BE2C (cell line): ENCODE data around the gene EPHB2.

Source experiments
- DNase-seq: peaks from one replicate; pipeline ENCODE4 v3.0.0-alpha.2; 2020
- H3K27me3 ChIP-seq: fragments of 250-450 bp; sonication (Bioruptor Pico); 2 replicates; pipeline ENCODE4 v1.5.1; 2020; ENCODE audit warnings: mild to moderate bottlenecking
- H3K36me3 ChIP-seq: fragments of 250-450 bp; sonication (Bioruptor Pico); 2 replicates; pipeline ENCODE4 v1.5.1; 2020; ENCODE audit warnings: mild to moderate bottlenecking
- H3K4me1 ChIP-seq: fragments of 250-450 bp; sonication (Bioruptor Pico); 2 replicates; pipeline ENCODE4 v1.5.1; 2020
- H3K4me3 ChIP-seq: 2 replicates; pipeline ENCODE4 v1.5.1; 2011; ENCODE audit warnings: low read depth, low read length
- H3K9me3 ChIP-seq: fragments of 250-450 bp; sonication (Bioruptor Pico); 2 replicates; pipeline ENCODE4 v1.5.1; 2020
- CTCF ChIP-seq: IDR thresholded peaks from 2 replicates; pipeline ENCODE4 v1.5.1; 2012; ENCODE audit warnings: mild to moderate bottlenecking, low read depth, low read length

Gene EPHB2

GRCh38 chr1:22912311-22912710, 201.7 kb downstream of the EPHB2 start:
- Histone ChIP-seq H3K4me3 (no peak overlapping the region), H3K27me3 (no peaks in the 10 kb centered on the region), H3K36me3 (no peaks in the 10 kb centered on the region), H3K9me3 (no peaks in the 10 kb centered on the region), H3K4me1 (no peaks in the 10 kb centered on the region)
- no peak for TF ChIP-seq CTCF
- no peak for DNase-seq

GRCh38 chr1:22913421-22914141, 202.9 kb downstream of the EPHB2 start:
- Histone ChIP-seq H3K9me3 (no peaks in the 10 kb centered on the region), H3K4me3 (no peak overlapping the region), H3K36me3 (no peaks in the 10 kb centered on the region), H3K4me1 (no peaks in the 10 kb centered on the region), H3K27me3 (no peaks in the 10 kb centered on the region)
- DNase-seq, result no peak
- no peak for TF ChIP-seq CTCF

- Histone ChIP-seq H3K36me3 (no peaks in the 10 kb centered on the region), H3K4me3 (no peak overlapping the region), H3K9me3 (no peaks in the 10 kb centered on the region), H3K27me3 (no peaks in the 10 kb centered on the region), H3K4me1 (no peaks in the 10 kb centered on the region)
- DNase-seq, result no peak
- no peak for TF ChIP-seq CTCF
These were observed 203.5 kb downstream of the EPHB2 start for GRCh38 chr1:22914156-22914555.

GRCh38 chr1:22914633-22915217, 204.1 kb downstream of the EPHB2 start:
- no peak for DNase-seq
- H3K36me3 ChIP-seq, result no peaks in the 10 kb centered on the region
- H3K27me3 ChIP-seq, result no peaks in the 10 kb centered on the region
- no peaks in the 10 kb centered on the region for H3K4me1 ChIP-seq
- no peak for TF ChIP-seq CTCF
- H3K9me3 ChIP-seq, result no peaks in the 10 kb centered on the region
- no peak overlapping the region for H3K4me3 ChIP-seq

- H3K4me1 ChIP-seq, result no peaks in the 10 kb centered on the region
- no peaks in the 10 kb centered on the region for H3K27me3 ChIP-seq
- H3K9me3 ChIP-seq, result no peaks in the 10 kb centered on the region
- no peak for TF ChIP-seq CTCF
- no peak overlapping the region for H3K4me3 ChIP-seq
- no peak for DNase-seq
- H3K36me3 ChIP-seq, result no peaks in the 10 kb centered on the region
These were observed 204.6 kb downstream of the EPHB2 start for GRCh38 chr1:22915231-22915630.

- TF ChIP-seq CTCF, result no peak
- Histone ChIP-seq H3K9me3 (no peaks in the 10 kb centered on the region), H3K4me1 (no peaks in the 10 kb centered on the region), H3K27me3 (no peaks in the 10 kb centered on the region), H3K4me3 (no peak overlapping the region), H3K36me3 (no peaks in the 10 kb centered on the region)
- no peak for DNase-seq
These were observed 205.3 kb downstream of the EPHB2 start for GRCh38 chr1:22915816-22916470.
